ENCODE results near the gene AKAP3.

Gene AKAP3

DNA sequence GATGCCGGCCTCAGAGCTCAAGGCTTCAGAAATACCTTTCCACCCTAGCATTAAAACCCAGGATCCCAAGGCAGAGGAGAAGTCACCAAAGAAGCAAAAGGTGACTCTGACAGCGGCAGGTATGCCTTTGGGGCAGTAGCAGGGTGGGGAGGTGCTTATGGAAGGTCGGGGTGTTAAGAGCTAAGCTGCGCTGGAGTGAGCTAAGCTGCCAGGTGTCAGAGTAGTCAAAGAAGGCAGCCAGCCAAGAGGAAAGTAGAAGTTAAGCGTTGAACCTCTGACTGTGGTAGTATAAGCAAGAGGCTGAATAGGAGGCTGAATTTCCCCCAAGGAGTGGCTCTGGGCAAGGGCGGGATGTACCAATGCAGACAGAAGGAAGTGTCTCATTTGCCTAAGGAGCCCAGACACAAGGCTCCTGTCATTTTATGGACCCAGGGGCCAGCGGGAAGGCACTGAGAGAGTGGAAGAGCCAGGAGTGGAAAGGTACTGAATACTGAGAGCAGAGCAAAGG is 57.6 kb downstream of the AKAP3 start:
- DNase-seq = no peak

DNA sequence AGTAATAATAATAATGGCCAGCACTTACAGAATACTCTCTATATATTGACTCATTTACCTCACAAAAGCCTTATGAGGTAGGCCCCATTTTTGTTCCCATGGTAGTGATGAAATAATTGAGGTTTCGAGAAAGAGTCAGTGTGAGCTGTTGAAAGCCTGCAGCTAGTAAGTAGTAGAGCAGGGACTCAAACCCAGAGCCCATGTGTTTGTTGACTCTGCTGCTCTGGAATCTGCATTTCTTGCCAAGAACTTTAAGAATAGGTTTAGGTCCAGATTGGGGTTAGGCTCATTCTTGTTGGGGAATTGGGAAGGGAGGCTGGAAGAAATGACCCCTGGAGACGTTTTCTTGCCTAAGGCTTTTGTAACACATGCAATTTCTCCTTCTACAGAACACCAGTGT is 58.9 kb downstream of the AKAP3 start:
- DNase-seq = no peak

DNA sequence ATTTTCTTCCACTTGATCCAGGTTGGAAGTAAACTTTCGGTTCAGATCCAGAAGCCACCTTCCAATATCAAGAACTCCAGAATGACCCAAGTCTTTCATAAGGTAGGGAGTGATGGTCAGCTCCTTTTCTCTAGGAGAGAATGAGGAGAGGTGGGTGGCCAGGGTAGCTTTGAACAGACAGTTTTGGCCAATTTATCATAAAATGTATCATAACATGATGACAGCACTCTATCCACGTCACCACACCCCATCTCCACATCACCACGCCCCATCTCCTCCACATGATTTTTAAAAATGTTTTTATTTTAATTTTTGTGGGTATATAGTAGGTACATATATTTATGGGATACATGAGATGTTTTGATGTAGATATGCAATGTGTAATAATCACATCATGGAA is 59.9 kb downstream of the AKAP3 start:
- no peak for DNase-seq

DNA sequence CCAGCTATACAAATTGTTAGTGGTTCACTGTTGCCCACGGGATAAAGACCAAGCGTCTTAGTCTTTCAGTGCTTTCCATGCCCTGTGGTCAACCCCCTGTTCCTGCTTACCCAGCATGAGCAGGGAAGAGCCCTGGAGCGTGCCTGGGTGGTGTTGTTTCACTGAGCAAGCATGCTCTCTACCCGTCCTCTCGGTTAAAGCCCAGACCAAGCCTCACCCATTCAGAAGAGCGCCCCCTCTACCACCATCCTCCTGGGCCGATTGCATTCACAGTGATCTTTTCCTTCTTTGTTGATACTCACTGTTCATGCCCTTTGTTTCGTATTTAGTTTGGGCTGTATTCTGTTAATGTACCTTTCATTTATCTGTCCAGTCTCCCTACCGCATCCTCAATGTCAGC is 61.7 kb downstream of the AKAP3 start:
- DNase-seq = no peak

DNA sequence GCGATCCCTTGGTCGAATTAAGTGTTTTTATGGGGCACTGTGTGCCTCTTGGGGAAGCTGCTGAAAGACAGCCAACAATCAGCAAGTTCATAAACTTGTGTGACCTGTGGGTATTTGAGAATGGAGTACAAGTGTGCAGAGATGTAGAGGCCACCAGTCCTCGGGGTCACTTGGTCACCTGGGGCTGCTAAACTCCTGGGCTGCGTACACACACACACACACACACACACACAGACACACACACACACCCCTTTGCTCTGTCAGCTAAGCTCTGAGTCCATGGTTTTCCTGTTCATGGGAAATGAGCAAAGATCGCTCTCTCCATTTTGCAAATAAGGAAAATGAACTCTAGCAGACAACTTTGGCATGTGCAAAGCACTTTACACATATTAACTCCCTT is 62.4 kb downstream of the AKAP3 start:
- no peak for DNase-seq

DNA sequence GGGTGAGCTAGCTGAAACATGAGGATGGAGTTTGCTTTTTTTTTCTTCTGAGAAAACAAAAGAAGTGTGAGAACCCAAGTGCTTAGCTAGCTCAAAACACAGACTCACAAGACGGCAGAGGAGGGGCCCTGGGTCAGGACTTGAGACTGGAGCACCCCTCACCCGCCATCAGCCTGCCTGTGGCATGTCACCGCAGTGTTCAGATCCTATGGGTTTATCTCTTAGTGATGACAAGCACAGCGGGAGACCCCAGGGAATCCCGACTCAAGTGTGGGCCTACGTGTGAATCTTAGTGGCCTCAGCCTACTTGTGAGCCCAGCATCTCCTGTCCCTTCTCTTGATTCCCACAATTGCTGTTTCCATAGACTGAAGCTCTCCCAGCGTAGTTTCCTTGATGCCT is 64.0 kb downstream of the AKAP3 start:
- no peak for DNase-seq

DNA sequence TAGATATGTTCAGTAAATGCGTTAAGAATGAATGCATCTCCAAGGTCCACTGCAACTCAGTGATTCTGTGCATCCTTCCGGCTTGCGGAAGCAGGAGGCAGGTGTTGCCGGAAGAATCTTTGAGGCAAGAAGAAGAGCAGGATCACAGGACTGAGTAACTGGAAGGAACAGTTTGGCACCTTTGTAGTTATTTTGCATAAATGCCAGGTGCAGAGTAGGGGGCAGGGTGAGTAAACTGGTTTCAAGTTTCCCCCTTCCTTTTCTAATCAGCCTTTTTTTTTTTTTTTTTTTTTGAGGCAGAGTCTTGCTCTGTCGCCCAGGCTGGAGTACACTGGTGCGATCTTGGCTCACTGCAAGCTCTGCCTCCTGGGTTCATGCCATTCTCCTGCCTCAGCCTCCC is 64.6 kb downstream of the AKAP3 start:
- no peak for DNase-seq

DNA sequence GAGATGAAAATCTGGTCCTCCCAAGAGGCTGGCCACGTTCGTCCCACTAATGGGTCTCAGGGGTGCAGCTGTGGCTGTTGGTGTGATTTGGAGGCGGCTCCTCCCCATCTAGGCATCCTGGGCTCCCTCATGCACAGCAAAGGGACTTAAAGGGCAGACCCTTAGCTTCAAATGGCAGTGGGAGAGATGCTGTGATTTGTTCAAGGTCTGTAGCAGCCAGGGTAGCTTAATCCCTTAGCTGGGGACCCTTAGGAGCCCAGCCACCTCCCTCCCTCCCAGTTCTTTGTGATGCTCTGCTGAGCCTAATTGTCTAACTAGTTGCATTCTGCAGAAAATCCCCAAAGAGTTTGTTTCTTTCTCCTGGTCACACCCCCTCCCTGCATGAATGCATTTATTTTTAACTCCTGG is 68.6 kb downstream of the AKAP3 start:
- no peak for DNase-seq

DNA sequence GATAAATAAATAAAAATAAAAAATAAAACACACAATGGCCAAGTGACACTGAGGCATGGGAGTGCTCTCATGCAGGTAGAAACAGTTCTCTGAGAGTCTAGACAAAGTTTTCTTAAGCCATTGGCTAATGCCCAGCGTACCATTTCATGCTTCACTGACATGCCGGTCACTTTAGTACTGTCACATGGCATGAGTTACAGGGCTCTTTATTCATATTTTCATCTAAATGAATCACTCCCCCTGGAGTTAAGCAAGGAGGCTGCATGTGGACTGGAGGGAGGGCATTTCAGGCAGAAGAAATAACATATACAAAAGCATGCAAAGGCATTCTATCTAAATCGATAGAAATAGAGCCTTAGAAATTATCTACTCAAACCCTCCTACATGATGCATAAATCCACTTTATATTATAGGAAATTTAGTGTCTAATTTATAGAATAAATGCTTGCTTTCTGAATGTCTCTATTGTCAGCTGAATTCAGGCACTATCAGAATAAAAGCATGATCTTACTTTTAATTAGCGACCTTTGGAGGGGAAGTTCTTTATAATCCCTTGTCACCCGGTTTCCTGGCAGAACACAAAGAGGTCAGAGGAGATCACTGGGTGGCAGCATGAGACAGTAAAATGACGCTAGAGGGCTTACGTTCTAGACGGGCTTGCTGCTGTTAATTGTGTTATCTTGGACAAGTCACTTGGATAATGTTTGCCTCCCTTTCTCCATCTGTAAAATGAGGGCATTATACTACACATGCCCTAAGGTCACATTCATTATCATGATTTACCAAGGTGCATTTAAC is 69.3 kb downstream of the AKAP3 start:
- DNase-seq = no peak

DNA sequence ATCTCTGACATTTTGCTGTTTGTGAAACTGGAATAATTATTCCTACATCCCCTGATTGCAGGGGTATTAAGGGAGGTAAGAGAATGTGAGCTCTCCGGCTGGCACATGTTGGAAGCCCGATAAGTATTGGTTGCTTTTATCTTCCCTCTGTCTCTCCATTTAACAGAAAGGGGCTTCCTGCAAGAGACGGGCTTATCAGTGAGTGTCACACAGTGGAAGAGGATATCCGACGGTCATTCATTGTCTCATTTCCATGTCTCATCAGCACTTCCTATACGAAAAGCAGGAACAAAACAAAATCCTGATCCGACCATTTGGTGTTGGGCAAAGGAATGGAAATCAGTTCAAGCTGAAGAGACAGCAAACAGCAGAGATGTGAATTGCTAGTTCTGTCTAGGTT is 76.2 kb downstream of the AKAP3 start:
- no peak for DNase-seq

DNA sequence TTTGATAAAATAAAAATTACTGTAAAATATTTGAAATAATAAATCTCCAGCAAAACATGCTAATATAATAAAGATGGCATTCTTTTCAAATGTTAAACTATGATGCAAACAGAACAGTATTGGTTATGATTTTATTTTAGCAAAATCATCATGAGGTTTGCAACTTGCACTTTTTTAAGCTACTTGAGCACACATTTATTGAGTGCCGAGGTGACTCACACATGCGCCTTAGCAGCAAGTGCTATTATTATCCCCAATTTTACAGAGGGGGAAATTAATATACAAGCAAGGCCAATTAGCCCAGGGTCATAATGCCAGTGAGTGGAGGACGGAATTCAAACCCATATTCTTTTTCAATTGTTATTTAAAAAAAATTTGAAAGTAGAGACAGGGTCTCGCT is 79.6 kb downstream of the AKAP3 start:
- DNase-seq = no peak

DNA sequence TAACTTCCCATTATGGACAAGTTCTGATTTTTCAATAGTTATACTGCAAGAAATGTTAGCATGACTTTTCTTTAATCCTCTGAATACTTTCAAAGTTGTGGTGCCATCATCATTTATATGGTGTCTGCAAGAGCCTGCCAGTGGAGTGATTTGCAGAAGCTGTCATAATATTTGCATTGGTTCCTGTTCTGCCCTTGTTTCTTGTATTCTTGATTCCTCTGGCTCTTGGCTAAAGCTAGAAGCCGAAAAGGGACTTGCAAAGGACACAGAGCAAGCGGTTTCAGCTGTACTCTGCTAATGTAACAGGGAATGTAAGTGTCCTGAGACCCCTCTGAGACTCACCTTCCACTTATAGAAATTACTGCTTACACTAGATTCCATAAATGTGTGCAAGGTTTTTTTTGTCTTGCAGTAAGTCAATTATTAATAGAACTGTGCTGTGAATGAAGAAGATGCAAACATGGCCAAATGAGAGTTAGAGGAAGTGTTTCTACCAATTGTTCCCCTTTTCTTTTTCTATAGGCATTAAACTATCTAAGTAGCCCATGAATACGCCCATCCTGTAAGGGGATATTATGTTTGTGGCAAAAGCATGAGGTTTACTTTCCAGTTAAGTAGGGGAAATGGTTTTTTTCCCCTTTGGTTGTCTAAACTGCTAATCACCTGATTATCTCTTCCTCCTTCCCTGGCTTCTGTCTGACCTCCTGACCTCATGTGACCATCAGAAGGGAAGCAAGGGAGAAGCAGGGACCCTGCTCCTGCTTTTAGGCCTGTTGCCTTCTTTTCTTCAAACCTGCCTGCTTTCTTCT is 81.6 kb downstream of the AKAP3 start:
- DNase-seq = no peak

DNA sequence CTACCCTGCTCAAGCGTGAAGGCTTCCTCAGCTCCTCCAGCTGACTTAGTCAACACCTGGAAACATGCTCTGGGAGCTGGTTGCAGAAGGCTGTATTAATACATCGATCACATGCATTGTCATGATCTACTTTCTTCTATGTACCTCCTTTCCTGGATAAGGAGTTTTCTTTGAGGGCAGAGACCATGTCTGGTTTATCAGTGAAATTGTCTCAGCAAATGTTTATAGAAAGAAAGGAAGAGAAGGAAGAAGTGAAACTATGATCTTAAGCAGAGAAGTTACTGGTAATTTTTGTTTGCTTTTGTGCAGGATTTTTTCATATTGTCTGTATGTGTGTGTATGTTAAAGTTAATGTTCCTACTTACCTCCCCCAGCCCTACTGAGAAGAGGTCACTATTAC is 82.4 kb downstream of the AKAP3 start:
- DNase-seq = no peak
